Activated CD8-positive, alpha-beta memory T cell treated with anti-CD3 and anti-CD28 coated beads, Interleukin-2, amount 10 ng/mL, durations not matched to agents 7 days and 5 days (primary cell): ENCODE results near the gene EHD3. TPM values are rescaled to one million over a fixed set of nuclear protein-coding genes. Genes with fewer than 3 reads are reported as not detected.
A peak's percentile ranks its signal among the peaks of the same experiment; 100 is the strongest.

Source experiments
- ATAC-seq: fragments of 150-1000 bp; cut with Tn5 transposase; one replicate; pipeline ENCODE4 v1.10.0; 2021; ENCODE audit warnings: moderate library complexity
- CTCF ChIA-PET: fragments of 350-600 bp; sonication (Branson Sonifier 250); formaldehyde crosslinking; loops from one replicate; lab custom pipeline; 2021; ENCODE audit warnings: antibody characterized with exemption; lab: Charles Lee
- DNase-seq: peaks from one replicate; pipeline ENCODE4 v3.0.0-alpha.2; 2020
- H3K27ac Mint-ChIP-seq: one replicate; pipeline ENCODE4 v1.8.0; 2021; ENCODE audit warnings: mild to moderate bottlenecking, mixed read lengths
- H3K27me3 Mint-ChIP-seq: one replicate; pipeline ENCODE4 v1.8.0; 2021; ENCODE audit warnings: mixed read lengths
- H3K36me3 Mint-ChIP-seq: one replicate; pipeline ENCODE4 v1.8.0; 2021; ENCODE audit warnings: mild to moderate bottlenecking, mixed read lengths
- H3K4me1 Mint-ChIP-seq: one replicate; pipeline ENCODE4 v1.8.0; 2021; ENCODE audit warnings: mixed read lengths
- H3K4me3 Mint-ChIP-seq: one replicate; pipeline ENCODE4 v1.8.0; 2021; ENCODE audit warnings: mild to moderate bottlenecking, moderate library complexity, mixed read lengths
- H3K9me3 Mint-ChIP-seq: one replicate; pipeline ENCODE4 v1.8.0; 2022; ENCODE audit warnings: low read depth, mixed read lengths
- total RNA-seq, 2 experiments: library from RNA; stranded (reverse); gene quantifications; one replicate each; pipeline ENCODE4 v1.2.3, GENCODE V29; 2021

EHD3 gene
- total RNA-seq: 1 to 10 TPM in 1 of 2 experiments, under 1 TPM in 1; 0.41 to 1.1 TPM

GRCh38 chr2:31233741-31234682, at the start of gene EHD3:
Gene EHD3, plus strand, starts transcription at chr2:31234152. Its CDS starts 470 bp downstream, at chr2:31234622.
- Mint-ChIP-seq H3K27me3 (peaks cover 27% of the 10 kb centered on the region), H3K27ac (no peak within 1 kb of the TSS), H3K4me3 (peak within 1 kb of the TSS; percentile 69), H3K4me1 (peaks cover 12% of the 10 kb centered on the region), H3K36me3 (no peaks in the 10 kb centered on the region), H3K9me3 (no peaks in the 10 kb centered on the region)
- peak; percentile 89 for DNase-seq
- peak; percentile 96 for ATAC-seq
- CTCF ChIA-PET: interaction anchor here (0.8 to 2.1 kb wide), 5 partner anchors 10 to 522 kb away, joined by 3 to 15 read pairs (median 4); no protein-coding TSS in a partner anchor

- CTCF ChIA-PET: interaction anchor here (1.0 kb wide), 1 partner anchor 19 kb away, joined by 3 read pairs; no protein-coding TSS in a partner anchor
These were observed 46.8 kb upstream of the EHD3 start for GRCh38 chr2:31187166-31187565.

GRCh38 chr2:31188131-31188530, 45.8 kb upstream of the EHD3 start:
- no peaks in the 10 kb centered on the region for H3K9me3 Mint-ChIP-seq

More at GRCh38 chr2:31187166-31187565, 46.8 kb upstream of the EHD3 start:
- no peak overlapping the region for H3K4me3 Mint-ChIP-seq
- peaks cover 15% of the 10 kb centered on the region for H3K27me3 Mint-ChIP-seq
- H3K27ac Mint-ChIP-seq: no peak overlapping the region
- H3K4me1 Mint-ChIP-seq: no peaks in the 10 kb centered on the region
- no peaks in the 10 kb centered on the region for H3K9me3 Mint-ChIP-seq
- peak; percentile 15 for DNase-seq
- no peaks in the 10 kb centered on the region for H3K36me3 Mint-ChIP-seq
- ATAC-seq: no peak

GRCh38 chr2:31189141-31189540, 44.8 kb upstream of the EHD3 start:
- Mint-ChIP-seq H3K4me3 (no peak overlapping the region), H3K27me3 (peaks cover 15% of the 10 kb centered on the region), H3K4me1 (no peaks in the 10 kb centered on the region), H3K36me3 (no peaks in the 10 kb centered on the region), H3K9me3 (no peaks in the 10 kb centered on the region), H3K27ac (no peak overlapping the region)
- ATAC-seq (no peak), DNase-seq (peak; percentile 32)
- CTCF ChIA-PET: no interaction called here

More at GRCh38 chr2:31188131-31188530, 45.8 kb upstream of the EHD3 start:
- Mint-ChIP-seq H3K27me3 (peaks cover 15% of the 10 kb centered on the region), H3K4me1 (no peaks in the 10 kb centered on the region), H3K36me3 (no peaks in the 10 kb centered on the region), H3K27ac (no peak overlapping the region), H3K4me3 (no peak overlapping the region)
- DNase-seq: peak; percentile 25
- no peak for ATAC-seq
- CTCF ChIA-PET: interaction anchor here (1.0 kb wide), 1 partner anchor 20 kb away, joined by 3 read pairs; no protein-coding TSS in a partner anchor

GRCh38 chr2:31190188-31190587, 43.8 kb upstream of the EHD3 start:
- ATAC-seq (no peak), DNase-seq (no peak)
- Mint-ChIP-seq H3K4me3 (no peak overlapping the region), H3K4me1 (no peaks in the 10 kb centered on the region), H3K27me3 (peaks cover 5% of the 10 kb centered on the region), H3K36me3 (no peaks in the 10 kb centered on the region), H3K27ac (no peak overlapping the region), H3K9me3 (no peaks in the 10 kb centered on the region)
- CTCF ChIA-PET: no interaction called here

GRCh38 chr2:31191931-31192330, 42.0 kb upstream of the EHD3 start:
- Mint-ChIP-seq H3K27me3 (no peaks in the 10 kb centered on the region), H3K36me3 (no peaks in the 10 kb centered on the region), H3K4me1 (no peaks in the 10 kb centered on the region), H3K4me3 (no peak overlapping the region), H3K27ac (no peak overlapping the region), H3K9me3 (no peaks in the 10 kb centered on the region)
- ATAC-seq (no peak), DNase-seq (peak; percentile 32)
- CTCF ChIA-PET: no interaction called here

GRCh38 chr2:31192396-31192795, 41.6 kb upstream of the EHD3 start:
- H3K27me3 Mint-ChIP-seq: no peaks in the 10 kb centered on the region
- H3K27ac Mint-ChIP-seq: no peak overlapping the region
- DNase-seq (peak; percentile 21), ATAC-seq (no peak)
- no peaks in the 10 kb centered on the region for H3K9me3 Mint-ChIP-seq
- H3K4me1 Mint-ChIP-seq: no peaks in the 10 kb centered on the region
- H3K36me3 Mint-ChIP-seq: no peaks in the 10 kb centered on the region
- CTCF ChIA-PET: no interaction called here
- H3K4me3 Mint-ChIP-seq: no peak overlapping the region

- CTCF ChIA-PET: interaction anchor here (2.4 kb wide), 1 partner anchor 23 kb away, joined by 8 read pairs; no protein-coding TSS in a partner anchor
- DNase-seq (no peak), ATAC-seq (no peak)
- Mint-ChIP-seq H3K27me3 (no peaks in the 10 kb centered on the region), H3K4me3 (no peak overlapping the region), H3K9me3 (no peaks in the 10 kb centered on the region), H3K27ac (no peak overlapping the region), H3K36me3 (no peaks in the 10 kb centered on the region), H3K4me1 (no peaks in the 10 kb centered on the region)
These were observed 41.0 kb upstream of the EHD3 start for GRCh38 chr2:31192851-31193392.

GRCh38 chr2:31193806-31194205, 40.1 kb upstream of the EHD3 start:
- CTCF ChIA-PET: interaction anchor here (1.2 to 2.4 kb wide), 2 partner anchors 24 to 140 kb away, joined by 4 to 8 read pairs; no protein-coding TSS in a partner anchor
- no peak for ATAC-seq
- H3K27me3 Mint-ChIP-seq: no peaks in the 10 kb centered on the region

GRCh38 chr2:31196622-31197021, 37.3 kb upstream of the EHD3 start:
- Mint-ChIP-seq H3K9me3 (no peaks in the 10 kb centered on the region), H3K4me3 (no peak overlapping the region), H3K27ac (no peak overlapping the region), H3K27me3 (no peaks in the 10 kb centered on the region), H3K4me1 (no peaks in the 10 kb centered on the region), H3K36me3 (no peaks in the 10 kb centered on the region)
- CTCF ChIA-PET: no interaction called here
- ATAC-seq (no peak), DNase-seq (no peak)

More at GRCh38 chr2:31193806-31194205, 40.1 kb upstream of the EHD3 start:
- H3K4me1 Mint-ChIP-seq: no peaks in the 10 kb centered on the region
- H3K27ac Mint-ChIP-seq: no peak overlapping the region
- H3K9me3 Mint-ChIP-seq: no peaks in the 10 kb centered on the region
- DNase-seq: peak; percentile 15
- H3K36me3 Mint-ChIP-seq: no peaks in the 10 kb centered on the region
- H3K4me3 Mint-ChIP-seq: no peak overlapping the region

GRCh38 chr2:31197166-31197565, 36.8 kb upstream of the EHD3 start:
- DNase-seq (no peak), ATAC-seq (no peak)
- Mint-ChIP-seq H3K9me3 (no peaks in the 10 kb centered on the region), H3K27me3 (no peaks in the 10 kb centered on the region), H3K27ac (no peak overlapping the region), H3K36me3 (no peaks in the 10 kb centered on the region), H3K4me1 (no peaks in the 10 kb centered on the region), H3K4me3 (no peak overlapping the region)
- CTCF ChIA-PET: no interaction called here

- ATAC-seq (no peak), DNase-seq (no peak)
- H3K27me3 Mint-ChIP-seq: no peaks in the 10 kb centered on the region
- no peak overlapping the region for H3K4me3 Mint-ChIP-seq
- H3K9me3 Mint-ChIP-seq: no peaks in the 10 kb centered on the region
- CTCF ChIA-PET: no interaction called here
- H3K27ac Mint-ChIP-seq: no peak overlapping the region
- H3K36me3 Mint-ChIP-seq: no peaks in the 10 kb centered on the region
- H3K4me1 Mint-ChIP-seq: no peaks in the 10 kb centered on the region
These were observed 36.3 kb upstream of the EHD3 start for GRCh38 chr2:31197669-31198068.

- ATAC-seq (no peak), DNase-seq (no peak)
- Mint-ChIP-seq H3K9me3 (no peaks in the 10 kb centered on the region), H3K27me3 (no peaks in the 10 kb centered on the region), H3K27ac (no peak overlapping the region), H3K4me3 (no peak overlapping the region), H3K36me3 (no peaks in the 10 kb centered on the region), H3K4me1 (no peaks in the 10 kb centered on the region)
- CTCF ChIA-PET: no interaction called here
These were observed 34.7 kb upstream of the EHD3 start for GRCh38 chr2:31199206-31199605.
